IPS-NIHi7 (cell line): ENCODE results near the gene RCAN3.
"Not testable (repeated sequence)": the region's sequence is repeated elsewhere in the genome, so short reads cannot be mapped to it uniquely, and the experiment has no call there.

Source experiments
- DNase-seq: peaks from one replicate; pipeline ENCODE4 v3.0.0; 2012; ENCODE audit warnings: mixed read lengths; ENCODE audit errors: extremely low spot score

RCAN3 gene

GRCh38 chr1:24486331-24487065, 16.1 kb upstream of the RCAN3 start:
- DNase-seq: no peak

GRCh38 chr1:24487455-24487854, 15.2 kb upstream of the RCAN3 start:
- no peak for DNase-seq

GRCh38 chr1:24488159-24488558, 14.5 kb upstream of the RCAN3 start:
- not testable (repeated sequence) for DNase-seq

- no peak for DNase-seq
Observed at GRCh38 chr1:24489674-24490073, 13.0 kb upstream of the RCAN3 start.

- no peak for DNase-seq
Observed at GRCh38 chr1:24490101-24490781, 12.4 kb upstream of the RCAN3 start.

GRCh38 chr1:24491577-24492360, 10.9 kb upstream of the RCAN3 start:
- no peak for DNase-seq

- DNase-seq: not testable (repeated sequence)
Observed at GRCh38 chr1:24492935-24493334, 9.7 kb upstream of the RCAN3 start.

GRCh38 chr1:24493785-24494184, 8.9 kb upstream of the RCAN3 start:
- DNase-seq: no peak

- DNase-seq: no peak
Observed at GRCh38 chr1:24498589-24498988, 4.0 kb upstream of the RCAN3 start.

GRCh38 chr1:24500448-24501048, 2.1 kb upstream of the RCAN3 start:
- no peak for DNase-seq

- no peak for DNase-seq
Observed at GRCh38 chr1:24501371-24502064, 1.1 kb upstream of the RCAN3 start.

- DNase-seq: peak; percentile 75
Observed at GRCh38 chr1:24502065-24502708, 449 bp upstream of the RCAN3 start.

- no peak for DNase-seq
Observed at GRCh38 chr1:24503059-24503751, 569 bp downstream of the RCAN3 start.

- DNase-seq: no peak
Observed at GRCh38 chr1:24503870-24504523, 1.4 kb downstream of the RCAN3 start.

- no peak for DNase-seq
Observed at GRCh38 chr1:24504560-24504959, 1.9 kb downstream of the RCAN3 start.

GRCh38 chr1:24505816-24506215, 3.2 kb downstream of the RCAN3 start:
- DNase-seq: no peak

GRCh38 chr1:24506691-24507381, 4.2 kb downstream of the RCAN3 start:
- DNase-seq: no peak

- no peak for DNase-seq
Observed at GRCh38 chr1:24507405-24507804, 4.8 kb downstream of the RCAN3 start.

GRCh38 chr1:24508911-24509310, 6.3 kb downstream of the RCAN3 start:
- no peak for DNase-seq
